ENCODE data around the gene RPL4.

- no peak for TF ChIP-seq CTCF (IDR thresholded peaks at IDR 0.05)
- TF ChIP-seq POLR2A (IDR thresholded peaks at IDR 0.05) = no peak
Measured at GRCh38 chr15:66482539-66482938, 22.1 kb downstream of the RPL4 start.
